Activated CD4-positive, alpha-beta T cell treated with anti-CD3 and anti-CD28 coated beads, Interleukin-2, amount 10 ng/mL, durations not matched to agents 24 days and 14 days (primary cell): Measurements from ENCODE around the gene SOX1. TPM values are rescaled to one million over a fixed set of nuclear protein-coding genes. Genes with fewer than 3 reads are reported as not detected.
A peak's percentile ranks its signal among the peaks of the same experiment; 100 is the strongest.

Experiments
- DNase-seq: peaks from one replicate; pipeline ENCODE4 v3.0.0; 2022
- H3K27ac Mint-ChIP-seq: one replicate; pipeline ENCODE4 v1.8.0; 2022; ENCODE audit warnings: mild to moderate bottlenecking, mixed read lengths
- H3K27me3 Mint-ChIP-seq: one replicate; pipeline ENCODE4 v1.8.0; 2022; ENCODE audit warnings: mixed read lengths
- H3K36me3 Mint-ChIP-seq: one replicate; pipeline ENCODE4 v1.8.0; 2022; ENCODE audit warnings: low read depth, mild to moderate bottlenecking, mixed read lengths
- H3K4me1 Mint-ChIP-seq: one replicate; pipeline ENCODE4 v1.8.0; 2021; ENCODE audit warnings: mixed read lengths
- H3K4me3 Mint-ChIP-seq: one replicate; pipeline ENCODE4 v1.8.0; 2022; ENCODE audit warnings: mild to moderate bottlenecking, moderate library complexity, mixed read lengths
- H3K9me3 Mint-ChIP-seq: one replicate; pipeline ENCODE4 v1.8.0; 2021; ENCODE audit warnings: mixed read lengths
- intact Hi-C: fragments of 100-400 bp; cut with micrococcal nuclease; formaldehyde crosslinking; loops from one replicate; pipeline ENCODE4 v1.15.1; 2023
- total RNA-seq: library from RNA; stranded (reverse); gene quantifications from 2 replicates; pipeline ENCODE4 v1.2.3, GENCODE V29; 2022

Gene SOX1
- total RNA-seq, 1 donor from 2014 or later, result not detected

- H3K4me3 Mint-ChIP-seq, result no peak overlapping the region
- DNase-seq, result no peak
- peaks cover 7% of the 10 kb centered on the region for H3K36me3 Mint-ChIP-seq
- peaks cover 3% of the 10 kb centered on the region for H3K4me1 Mint-ChIP-seq
- H3K9me3 Mint-ChIP-seq, result peaks cover 7% of the 10 kb centered on the region
- peaks cover 74% of the 10 kb centered on the region for H3K27me3 Mint-ChIP-seq
- H3K27ac Mint-ChIP-seq, result peak overlapping the region; percentile 4
- intact Hi-C loops, result loop anchor here (10.0 kb wide), 1 partner anchor 947 kb away; the partner anchor contains the start of gene ARHGEF7
Measured at GRCh38 chr13:112062072-112062567, 4.8 kb upstream of the SOX1 start.

GRCh38 chr13:112062571-112063570 lies 4.1 kb upstream of the SOX1 start:
- H3K4me3 Mint-ChIP-seq, result no peak overlapping the region

GRCh38 chr13:112063807-112064206 lies 3.1 kb upstream of the SOX1 start:
- Mint-ChIP-seq H3K27me3 (peaks cover 66% of the 10 kb centered on the region), H3K36me3 (peaks cover 7% of the 10 kb centered on the region), H3K4me1 (peaks cover 3% of the 10 kb centered on the region), H3K27ac (no peak overlapping the region), H3K9me3 (peaks cover 7% of the 10 kb centered on the region), H3K4me3 (no peak overlapping the region)
- no peak for DNase-seq
- intact Hi-C loops, result loop anchor here (10.0 kb wide), 1 partner anchor 949 kb away; the partner anchor contains the start of gene ARHGEF7

More at GRCh38 chr13:112062571-112063570, 4.1 kb upstream of the SOX1 start:
- DNase-seq, result no peak
- Mint-ChIP-seq H3K4me1 (peaks cover 3% of the 10 kb centered on the region), H3K27ac (peak overlapping the region; percentile 66), H3K36me3 (peaks cover 7% of the 10 kb centered on the region), H3K9me3 (peaks cover 7% of the 10 kb centered on the region), H3K27me3 (peaks cover 75% of the 10 kb centered on the region)
- intact Hi-C loops, result loop anchor here (10.0 kb wide), 1 partner anchor 948 kb away; the partner anchor contains the start of gene ARHGEF7

- no peak overlapping the region for H3K27ac Mint-ChIP-seq
- peaks cover 11% of the 10 kb centered on the region for H3K36me3 Mint-ChIP-seq
- no peak overlapping the region for H3K4me3 Mint-ChIP-seq
- intact Hi-C loops, result loop anchor here (10.0 kb wide), 1 partner anchor 949 kb away; the partner anchor contains the start of gene ARHGEF7
- H3K4me1 Mint-ChIP-seq, result peaks cover 3% of the 10 kb centered on the region
- DNase-seq, result no peak
- H3K9me3 Mint-ChIP-seq, result peaks cover 7% of the 10 kb centered on the region
- peaks cover 66% of the 10 kb centered on the region for H3K27me3 Mint-ChIP-seq
Measured at GRCh38 chr13:112064222-112064621, 2.7 kb upstream of the SOX1 start.

DNA sequence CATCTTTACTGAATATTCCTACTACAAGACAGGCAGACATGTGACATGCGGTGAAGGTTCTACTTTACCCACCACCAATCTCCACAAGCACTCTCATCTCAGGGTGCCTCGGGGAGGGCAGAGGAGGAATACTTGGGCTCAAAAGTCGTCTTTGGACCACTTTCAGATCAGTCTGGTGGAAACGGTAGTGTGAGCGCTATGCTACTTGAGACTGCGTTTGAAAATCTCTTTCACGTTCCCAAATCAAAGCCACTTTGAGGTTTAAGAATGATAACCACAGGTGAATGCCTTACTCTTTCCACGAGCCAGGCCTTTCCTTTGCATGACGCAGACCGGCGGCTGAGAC lies 1.5 kb upstream of the SOX1 start:
- peaks cover 65% of the 10 kb centered on the region for H3K27me3 Mint-ChIP-seq
- peak overlapping the region; percentile 52 for H3K27ac Mint-ChIP-seq
- DNase-seq, result no peak
- intact Hi-C loops, result loop anchor here (1.0 to 10.0 kb wide), 2 partner anchors 8 to 951 kb away; partner anchors contain the start of gene ARHGEF7
- H3K4me3 Mint-ChIP-seq, result no peak overlapping the region
- H3K4me1 Mint-ChIP-seq, result peaks cover 3% of the 10 kb centered on the region
- H3K36me3 Mint-ChIP-seq, result peaks cover 14% of the 10 kb centered on the region
- H3K9me3 Mint-ChIP-seq, result peaks cover 14% of the 10 kb centered on the region

- Mint-ChIP-seq H3K36me3 (peaks cover 11% of the 10 kb centered on the region), H3K4me3 (no peak overlapping the region), H3K4me1 (peaks cover 3% of the 10 kb centered on the region), H3K9me3 (peaks cover 17% of the 10 kb centered on the region), H3K27ac (peak overlapping the region; percentile 63), H3K27me3 (peaks cover 66% of the 10 kb centered on the region)
- DNase-seq, result no peak
- intact Hi-C loops, result loop anchor here (1.0 to 10.0 kb wide), 2 partner anchors 7 to 951 kb away; partner anchors contain the start of gene ARHGEF7
Measured at GRCh38 chr13:112065867-112066623, 904 bp upstream of the SOX1 start.

GRCh38 chr13:112066624-112067004 lies 335 bp upstream of the SOX1 start:
- H3K27ac Mint-ChIP-seq, result no peak overlapping the region
- DNase-seq, result peak; percentile 66
- peaks cover 71% of the 10 kb centered on the region for H3K27me3 Mint-ChIP-seq
- peaks cover 12% of the 10 kb centered on the region for H3K36me3 Mint-ChIP-seq
- H3K4me1 Mint-ChIP-seq, result peaks cover 3% of the 10 kb centered on the region
- intact Hi-C loops, result loop anchor here (10.0 kb wide), 1 partner anchor 952 kb away; the partner anchor contains the start of gene ARHGEF7
- H3K9me3 Mint-ChIP-seq, result peaks cover 17% of the 10 kb centered on the region
- H3K4me3 Mint-ChIP-seq, result no peak overlapping the region

- Mint-ChIP-seq H3K9me3 (peaks cover 18% of the 10 kb centered on the region), H3K36me3 (peaks cover 15% of the 10 kb centered on the region), H3K27ac (no peak overlapping the region), H3K4me3 (no peak overlapping the region), H3K4me1 (peaks cover 3% of the 10 kb centered on the region), H3K27me3 (peaks cover 64% of the 10 kb centered on the region)
- intact Hi-C loops, result loop anchor here (10.0 kb wide), 1 partner anchor 953 kb away; the partner anchor contains the start of gene ARHGEF7
- DNase-seq, result peak; percentile 57
Measured at GRCh38 chr13:112067871-112068539, 1.1 kb downstream of the SOX1 start.

GRCh38 chr13:112068540-112069060 lies 1.7 kb downstream of the SOX1 start:
- DNase-seq, result no peak
- peaks cover 61% of the 10 kb centered on the region for H3K27me3 Mint-ChIP-seq
- intact Hi-C loops, result loop anchor here (10.0 kb wide), 1 partner anchor 954 kb away; the partner anchor contains the start of gene ARHGEF7
- no peaks in the 10 kb centered on the region for H3K4me1 Mint-ChIP-seq
- H3K9me3 Mint-ChIP-seq, result peaks cover 18% of the 10 kb centered on the region
- peak overlapping the region; percentile 72 for H3K27ac Mint-ChIP-seq
- peaks cover 13% of the 10 kb centered on the region for H3K36me3 Mint-ChIP-seq
- H3K4me3 Mint-ChIP-seq, result no peak overlapping the region

- H3K9me3 Mint-ChIP-seq, result peaks cover 18% of the 10 kb centered on the region
- H3K27me3 Mint-ChIP-seq, result peaks cover 61% of the 10 kb centered on the region
- no peak overlapping the region for H3K4me3 Mint-ChIP-seq
- no peaks in the 10 kb centered on the region for H3K4me1 Mint-ChIP-seq
- intact Hi-C loops, result loop anchor here (10.0 kb wide), 1 partner anchor 954 kb away; the partner anchor contains the start of gene ARHGEF7
- peak overlapping the region; percentile 72 for H3K27ac Mint-ChIP-seq
- peaks cover 13% of the 10 kb centered on the region for H3K36me3 Mint-ChIP-seq
- DNase-seq, result peak; percentile 56
Measured at GRCh38 chr13:112069061-112069844, 2.3 kb downstream of the SOX1 start.

DNA sequence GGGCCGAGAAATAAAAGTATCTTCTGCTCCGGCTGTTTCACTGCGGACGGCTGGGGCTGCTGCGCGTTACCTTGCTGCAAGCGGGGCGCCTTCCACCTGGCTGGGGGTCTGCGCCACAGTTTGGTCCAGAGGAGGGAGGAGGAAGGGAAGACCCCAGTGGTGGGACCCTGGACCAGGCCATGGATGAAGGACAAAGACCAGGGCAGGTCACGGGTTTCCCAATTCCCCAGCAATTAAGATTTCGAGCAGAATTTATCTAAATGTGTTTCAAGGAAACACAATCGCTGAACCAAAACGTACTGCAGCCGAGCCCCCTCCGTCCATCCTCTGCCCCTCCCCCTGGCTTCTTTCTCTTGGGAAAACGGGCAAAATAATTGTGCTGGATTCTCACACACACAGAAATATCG lies 2.9 kb downstream of the SOX1 start:
- Mint-ChIP-seq H3K4me3 (no peak overlapping the region), H3K27ac (peak overlapping the region; percentile 43), H3K36me3 (peaks cover 13% of the 10 kb centered on the region), H3K4me1 (no peaks in the 10 kb centered on the region), H3K9me3 (peaks cover 18% of the 10 kb centered on the region), H3K27me3 (peaks cover 64% of the 10 kb centered on the region)
- intact Hi-C loops, result loop anchor here (2.0 to 10.0 kb wide), 4 partner anchors 15 to 955 kb away; partner anchors contain the start of gene ARHGEF7
- no peak for DNase-seq
